ENCODE data around the gene CACNA2D3. TPM values are rescaled to one million over a fixed set of nuclear protein-coding genes. Genes with fewer than 3 reads are reported as not detected.

The CACNA2D3 gene
- total RNA-seq, 1 donor from 2014 or later, result not detected

GRCh38 chr3:54326951-54327350 lies 204.6 kb downstream of the CACNA2D3 start:
- Histone ChIP-seq H3K4me1 (no peaks in the 10 kb centered on the region), H3F3A (ENCODE audit: low read depth) (no peaks in the 10 kb centered on the region), H3K27ac (no peak overlapping the region), H3K9me3 (ENCODE audit: low read depth) (no peaks in the 10 kb centered on the region), H3K9ac (no peak overlapping the region), H4K20me1 (ENCODE audit: low read depth) (no peaks in the 10 kb centered on the region), H3K4me3 (no peak overlapping the region), H3K36me3 (no peaks in the 10 kb centered on the region), H2AFZ (replicated peaks) (no peak overlapping the region), H3K4me2 (no peak overlapping the region), H3K79me2 (ENCODE audit: low read depth) (no peaks in the 10 kb centered on the region), H3K27me3 (no peaks in the 10 kb centered on the region)
- Mint-ChIP-seq H3K4me3 (no peak overlapping the region), H3K27ac (no peak overlapping the region), H3K27me3 (ENCODE audit: insufficient read depth, low read depth) (peaks cover 2% of the 10 kb centered on the region), H3K4me1 (peaks cover 12% of the 10 kb centered on the region), H3K9me3 (no peaks in the 10 kb centered on the region), H3K36me3 (no peaks in the 10 kb centered on the region)
- no peak for DNase-seq (ENCODE audit: low spot score)
- TF ChIP-seq EZH2 (IDR thresholded peaks at IDR 0.05), result no peak
- TF ChIP-seq EZH2phosphoT487 (IDR thresholded peaks at IDR 0.05), result no peak
- TF ChIP-seq CTCF (IDR thresholded peaks at IDR 0.05), result no peak

- Histone ChIP-seq H3K9me3 (ENCODE audit: low read depth) (no peaks in the 10 kb centered on the region), H4K20me1 (ENCODE audit: low read depth) (no peaks in the 10 kb centered on the region), H3K4me2 (no peak overlapping the region), H3K9ac (no peak overlapping the region), H3K4me3 (no peak overlapping the region), H3K27ac (no peak overlapping the region), H3K27me3 (no peaks in the 10 kb centered on the region), H3K36me3 (no peaks in the 10 kb centered on the region), H3K79me2 (ENCODE audit: low read depth) (no peaks in the 10 kb centered on the region), H3F3A (ENCODE audit: low read depth) (no peaks in the 10 kb centered on the region), H2AFZ (replicated peaks) (no peak overlapping the region), H3K4me1 (no peaks in the 10 kb centered on the region)
- peaks cover 8% of the 10 kb centered on the region for H3K4me1 Mint-ChIP-seq
- no peaks in the 10 kb centered on the region for H3K9me3 Mint-ChIP-seq
- H3K27me3 Mint-ChIP-seq (ENCODE audit: insufficient read depth, low read depth), result peaks cover 13% of the 10 kb centered on the region
- no peaks in the 10 kb centered on the region for H3K36me3 Mint-ChIP-seq
- H3K27ac Mint-ChIP-seq, result no peak overlapping the region
- no peak for DNase-seq (ENCODE audit: low spot score)
- TF ChIP-seq CTCF (IDR thresholded peaks at IDR 0.05) (no peak), EZH2phosphoT487 (IDR thresholded peaks at IDR 0.05) (no peak), EZH2 (IDR thresholded peaks at IDR 0.05) (no peak)
- H3K4me3 Mint-ChIP-seq, result no peak overlapping the region
Observed at GRCh38 chr3:54331341-54331740, 209.0 kb downstream of the CACNA2D3 start.

- H3K36me3 ChIP-seq, result no peaks in the 10 kb centered on the region
- Mint-ChIP-seq H3K36me3 (no peaks in the 10 kb centered on the region), H3K9me3 (no peaks in the 10 kb centered on the region), H3K4me3 (no peak overlapping the region), H3K4me1 (peaks cover 8% of the 10 kb centered on the region), H3K27me3 (ENCODE audit: insufficient read depth, low read depth) (peaks cover 10% of the 10 kb centered on the region), H3K27ac (no peak overlapping the region)
- no peaks in the 10 kb centered on the region for H3K79me2 ChIP-seq (ENCODE audit: low read depth)
- TF ChIP-seq EZH2phosphoT487 (IDR thresholded peaks at IDR 0.05) (no peak), CTCF (IDR thresholded peaks at IDR 0.05) (no peak), EZH2 (IDR thresholded peaks at IDR 0.05) (no peak)
- no peaks in the 10 kb centered on the region for H3F3A ChIP-seq (ENCODE audit: low read depth)
- H3K9ac ChIP-seq, result no peak overlapping the region
- no peak overlapping the region for H3K27ac ChIP-seq
- H3K4me3 ChIP-seq, result no peak overlapping the region
- H3K9me3 ChIP-seq (ENCODE audit: low read depth), result no peaks in the 10 kb centered on the region
- H2AFZ ChIP-seq (replicated peaks), result no peak overlapping the region
- no peak overlapping the region for H3K4me2 ChIP-seq
- H4K20me1 ChIP-seq (ENCODE audit: low read depth), result no peaks in the 10 kb centered on the region
- no peaks in the 10 kb centered on the region for H3K27me3 ChIP-seq
- no peak for DNase-seq (ENCODE audit: low spot score)
- no peaks in the 10 kb centered on the region for H3K4me1 ChIP-seq
Observed at GRCh38 chr3:54337846-54338245, 215.5 kb downstream of the CACNA2D3 start.
